ENCODE results near the gene KRT10. TPM values are rescaled to one million over a fixed set of nuclear protein-coding genes. Genes with fewer than 3 reads are reported as not detected.

The KRT10 gene
- total and polyA plus RNA-seq, 2 donors (not counting 1 experiment from before 2014, with no cell fraction given): 14.7 to 32.9 TPM

DNA sequence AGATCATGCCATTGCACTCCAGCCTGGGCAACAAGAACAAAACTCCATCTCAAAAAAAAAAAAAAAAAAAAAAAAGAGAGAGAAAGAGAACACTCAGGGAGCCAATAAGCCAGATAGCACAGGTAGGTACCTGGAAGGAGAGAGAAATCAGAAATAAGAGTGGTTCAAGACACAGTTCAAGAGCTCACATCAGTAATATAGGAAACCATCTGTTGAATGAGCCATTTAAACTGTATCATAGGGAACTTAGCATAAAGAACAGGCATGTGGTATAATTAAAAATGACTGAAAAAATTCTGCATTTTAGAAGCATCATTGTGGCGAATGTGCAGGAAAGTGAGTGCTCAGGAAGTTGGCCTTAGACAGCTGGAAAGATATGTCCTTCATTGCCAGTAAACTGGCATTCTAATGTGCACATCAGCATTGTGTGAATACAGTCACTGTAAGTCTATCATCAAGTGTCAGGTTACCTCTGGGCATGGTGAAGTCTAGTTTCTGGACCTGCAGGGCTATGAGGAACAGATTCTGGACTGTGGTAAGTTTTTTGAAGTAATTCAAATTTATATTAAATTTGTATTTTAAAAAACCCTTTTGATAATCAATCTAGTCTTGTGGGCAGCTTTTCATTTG, 24.2 kb upstream of the KRT10 start:
- intact Hi-C loops (cut with micrococcal nuclease): no loop called here
- no peak for DNase-seq
- whole genome bisulfite sequencing (ENCODE audit: insufficient coverage): no CpG with 5 or more reads among the region's 1 CpG
- peaks cover 3% of the 10 kb centered on the region for H3K4me1 Mint-ChIP-seq
- ATAC-seq (ENCODE audit: low read depth): no peak
- H3K27ac Mint-ChIP-seq: no peak overlapping the region
- no peaks in the 10 kb centered on the region for H3K79me2 ChIP-seq (ENCODE audit: control insufficient read depth, insufficient read depth, low read length)
- no peak overlapping the region for H3K27ac ChIP-seq (ENCODE audit: low read length in 2 of 2)
- ChIA-PET POLR2A (interaction anchor here (0.7 kb wide), 1 partner anchor 178 kb away, joined by 7 read pairs; no protein-coding TSS in a partner anchor), CTCF (interaction anchor here (1.5 kb wide), 1 partner anchor 11 kb away, joined by 4 read pairs; no protein-coding TSS in a partner anchor)
- no peak overlapping the region for H3K4me3 ChIP-seq (ENCODE audit: control extremely low read depth in 1 of 5, extremely low read depth in 1 of 5, insufficient read depth in 1 of 5, low read depth in 2 of 5, low read length in 4 of 5)
- no peaks in the 10 kb centered on the region for H4K20me1 ChIP-seq (ENCODE audit: control insufficient read depth, insufficient read depth, low read length, poor library complexity, severe bottlenecking)
- H3K4me3 Mint-ChIP-seq: no peak overlapping the region
- H3K4me2 ChIP-seq (replicated peaks; ENCODE audit: low read depth, low read length, poor library complexity, severe bottlenecking): no peak overlapping the region
- no peaks in the 10 kb centered on the region for H3K36me3 ChIP-seq (replicated peaks in 1 of 2; ENCODE audit: control extremely low read depth in 1 of 2, control insufficient read depth in 1 of 2, extremely low read depth in 1 of 2, insufficient read depth in 2 of 2, low read length in 1 of 2)
- no peaks in the 10 kb centered on the region for H3K9me3 Mint-ChIP-seq (ENCODE audit: insufficient read depth)
- H3K9me3 ChIP-seq (ENCODE audit: control extremely low read depth in 1 of 3, control insufficient read depth in 2 of 3, insufficient read depth in 1 of 3, low read length in 2 of 3): no peaks in the 10 kb centered on the region
- peaks cover 0 to 29% (median 15%) of the 10 kb centered on the region in 4 experiments for H3K27me3 ChIP-seq (replicated peaks in 1 of 4; ENCODE audit: control extremely low read depth in 1 of 4, control insufficient read depth in 3 of 4, insufficient read depth in 4 of 4, low read length in 3 of 4)
- H2AFZ ChIP-seq (ENCODE audit: insufficient read depth, low read depth, low read length, poor library complexity, severe bottlenecking): no peak overlapping the region
- no peaks in the 10 kb centered on the region for H3K4me1 ChIP-seq (ENCODE audit: control insufficient read depth in 2 of 2, insufficient read depth in 2 of 2, low read length in 2 of 2)
- H3K9ac ChIP-seq (ENCODE audit: low read length): no peak overlapping the region
- H3K27me3 Mint-ChIP-seq: peaks cover 62% of the 10 kb centered on the region
- TF ChIP-seq EZH2 (IDR thresholded peaks at IDR 0.05; ENCODE audit: borderline replicate concordance, insufficient read depth, low read depth, low read length, poor library complexity, severe bottlenecking): no peak
- TF ChIP-seq, protein P1, sequence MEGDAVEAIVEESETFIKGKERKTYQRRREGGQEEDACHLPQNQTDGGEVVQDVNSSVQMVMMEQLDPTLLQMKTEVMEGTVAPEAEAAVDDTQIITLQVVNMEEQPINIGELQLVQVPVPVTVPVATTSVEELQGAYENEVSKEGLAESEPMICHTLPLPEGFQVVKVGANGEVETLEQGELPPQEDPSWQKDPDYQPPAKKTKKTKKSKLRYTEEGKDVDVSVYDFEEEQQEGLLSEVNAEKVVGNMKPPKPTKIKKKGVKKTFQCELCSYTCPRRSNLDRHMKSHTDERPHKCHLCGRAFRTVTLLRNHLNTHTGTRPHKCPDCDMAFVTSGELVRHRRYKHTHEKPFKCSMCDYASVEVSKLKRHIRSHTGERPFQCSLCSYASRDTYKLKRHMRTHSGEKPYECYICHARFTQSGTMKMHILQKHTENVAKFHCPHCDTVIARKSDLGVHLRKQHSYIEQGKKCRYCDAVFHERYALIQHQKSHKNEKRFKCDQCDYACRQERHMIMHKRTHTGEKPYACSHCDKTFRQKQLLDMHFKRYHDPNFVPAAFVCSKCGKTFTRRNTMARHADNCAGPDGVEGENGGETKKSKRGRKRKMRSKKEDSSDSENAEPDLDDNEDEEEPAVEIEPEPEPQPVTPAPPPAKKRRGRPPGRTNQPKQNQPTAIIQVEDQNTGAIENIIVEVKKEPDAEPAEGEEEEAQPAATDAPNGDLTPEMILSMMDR (IDR thresholded peaks at IDR 0.05): no peak

DNA sequence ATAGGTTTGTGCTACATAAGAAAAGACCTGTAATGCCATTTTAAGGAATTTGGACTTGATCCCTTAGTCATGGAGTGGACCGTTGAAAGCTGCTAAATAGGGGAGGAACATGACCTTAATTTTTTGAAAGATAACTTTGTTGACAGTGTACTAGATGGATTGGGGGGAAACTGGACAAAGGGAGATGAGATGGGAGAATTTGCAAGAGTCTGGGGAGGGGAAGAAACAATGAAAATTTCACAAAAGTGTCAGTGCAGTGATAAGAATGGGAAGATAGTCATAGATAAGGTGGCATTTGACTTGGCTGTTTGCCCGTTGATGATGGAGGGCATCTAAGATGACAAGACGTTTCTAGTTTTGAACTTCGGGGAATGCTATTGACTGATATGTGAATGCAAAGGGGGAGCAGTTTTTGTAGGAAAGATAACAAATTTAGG, 22.3 kb upstream of the KRT10 start:
- WGBS (ENCODE audit: insufficient coverage): 99% methylated on average over 4 of the region's 4 CpGs
- Histone ChIP-seq H3K9ac (ENCODE audit: low read length) (no peak overlapping the region), H3K4me2 (replicated peaks; ENCODE audit: low read depth, low read length, poor library complexity, severe bottlenecking) (no peak overlapping the region), H3K4me1 (ENCODE audit: control insufficient read depth in 2 of 2, insufficient read depth in 2 of 2, low read length in 2 of 2) (no peaks in the 10 kb centered on the region), H3K79me2 (ENCODE audit: control insufficient read depth, insufficient read depth, low read length) (no peaks in the 10 kb centered on the region), H3K36me3 (replicated peaks in 1 of 2; ENCODE audit: control extremely low read depth in 1 of 2, control insufficient read depth in 1 of 2, extremely low read depth in 1 of 2, insufficient read depth in 2 of 2, low read length in 1 of 2) (no peaks in the 10 kb centered on the region), H4K20me1 (ENCODE audit: control insufficient read depth, insufficient read depth, low read length, poor library complexity, severe bottlenecking) (no peaks in the 10 kb centered on the region), H3K9me3 (ENCODE audit: control extremely low read depth in 1 of 3, control insufficient read depth in 2 of 3, insufficient read depth in 1 of 3, low read length in 2 of 3) (no peaks in the 10 kb centered on the region), H3K4me3 (ENCODE audit: control extremely low read depth in 1 of 5, extremely low read depth in 1 of 5, insufficient read depth in 1 of 5, low read depth in 2 of 5, low read length in 4 of 5) (no peak overlapping the region), H3K27ac (ENCODE audit: low read length in 2 of 2) (no peak overlapping the region), H3K27me3 (replicated peaks in 1 of 4; ENCODE audit: control extremely low read depth in 1 of 4, control insufficient read depth in 3 of 4, insufficient read depth in 4 of 4, low read length in 3 of 4) (peaks cover 0 to 28% (median 8%) of the 10 kb centered on the region in 4 experiments), H2AFZ (ENCODE audit: insufficient read depth, low read depth, low read length, poor library complexity, severe bottlenecking) (no peak overlapping the region)
- Mint-ChIP-seq H3K9me3 (ENCODE audit: insufficient read depth) (no peaks in the 10 kb centered on the region), H3K4me1 (peaks cover 3% of the 10 kb centered on the region), H3K27me3 (peaks cover 70% of the 10 kb centered on the region), H3K4me3 (no peak overlapping the region), H3K27ac (no peak overlapping the region)
- ChIA-PET CTCF (no interaction called here), POLR2A (no interaction called here)
- no peak for DNase-seq
- ATAC-seq (ENCODE audit: low read depth): no peak
- no peak for TF ChIP-seq EZH2 (IDR thresholded peaks at IDR 0.05; ENCODE audit: borderline replicate concordance, insufficient read depth, low read depth, low read length, poor library complexity, severe bottlenecking)
- intact Hi-C loops (cut with micrococcal nuclease): no loop called here

Data from B cell (primary cell).